Measurements from ENCODE around the gene AAGAB. TPM values are rescaled to one million over a fixed set of nuclear protein-coding genes. Genes with fewer than 3 reads are reported as not detected.
"Not testable (repeated sequence)": the region's sequence is repeated elsewhere in the genome, so short reads cannot be mapped to it uniquely, and the experiment has no call there.

AAGAB gene
- total RNA-seq, 1 donor from 2014 or later, result 50.9 TPM

- no peak for DNase-seq (ENCODE audit: extremely low spot score, unreplicated experiment)
- H3K27me3 Mint-ChIP-seq, result no peaks in the 10 kb centered on the region
- no peak overlapping the region for H3K27ac Mint-ChIP-seq
- peaks cover 15% of the 10 kb centered on the region for H3K4me1 Mint-ChIP-seq (ENCODE audit: unreplicated experiment)
- peaks cover 32% of the 10 kb centered on the region for H3K36me3 Mint-ChIP-seq
- H3K4me3 Mint-ChIP-seq, result no peak overlapping the region
- TF ChIP-seq CTCF (conservative IDR thresholded peaks at IDR 0.05), result no peak
- H3K9me3 Mint-ChIP-seq, result peaks cover 5% of the 10 kb centered on the region
These were observed 4.6 kb downstream of the AAGAB start for GRCh38 chr15:67249830-67250229.

- no peak for DNase-seq (ENCODE audit: extremely low spot score, unreplicated experiment)
- peaks cover 15% of the 10 kb centered on the region for H3K4me1 Mint-ChIP-seq (ENCODE audit: unreplicated experiment)
These were observed 6.4 kb downstream of the AAGAB start for GRCh38 chr15:67248011-67248505.

GRCh38 chr15:67246606-67247005 is 7.9 kb downstream of the AAGAB start:
- DNase-seq (ENCODE audit: extremely low spot score, unreplicated experiment); H3K9me3 Mint-ChIP-seq; H3K27me3 Mint-ChIP-seq; H3K27ac Mint-ChIP-seq; H3K4me3 Mint-ChIP-seq: not testable (repeated sequence)
- H3K4me1 Mint-ChIP-seq (ENCODE audit: unreplicated experiment), result peaks cover 11% of the 10 kb centered on the region
- peaks cover 32% of the 10 kb centered on the region for H3K36me3 Mint-ChIP-seq

More at GRCh38 chr15:67248011-67248505, 6.4 kb downstream of the AAGAB start:
- H3K27me3 Mint-ChIP-seq, result no peaks in the 10 kb centered on the region
- no peak for TF ChIP-seq CTCF (conservative IDR thresholded peaks at IDR 0.05)
- peaks cover 32% of the 10 kb centered on the region for H3K36me3 Mint-ChIP-seq
- H3K4me3 Mint-ChIP-seq, result no peak overlapping the region
- no peak overlapping the region for H3K27ac Mint-ChIP-seq
- H3K9me3 Mint-ChIP-seq, result peaks cover 5% of the 10 kb centered on the region

GRCh38 chr15:67244971-67245478 is 9.4 kb downstream of the AAGAB start:
- no peak for DNase-seq (ENCODE audit: extremely low spot score, unreplicated experiment)
- Mint-ChIP-seq H3K27ac (no peak overlapping the region), H3K27me3 (no peaks in the 10 kb centered on the region)

GRCh38 chr15:67242708-67243111 is 11.8 kb downstream of the AAGAB start:
- no peak overlapping the region for H3K4me3 Mint-ChIP-seq
- H3K36me3 Mint-ChIP-seq, result peaks cover 22% of the 10 kb centered on the region
- no peak for DNase-seq (ENCODE audit: extremely low spot score, unreplicated experiment)
- H3K27ac Mint-ChIP-seq, result no peak overlapping the region
- peaks cover 5% of the 10 kb centered on the region for H3K9me3 Mint-ChIP-seq
- no peak for TF ChIP-seq CTCF (conservative IDR thresholded peaks at IDR 0.05)
- H3K4me1 Mint-ChIP-seq (ENCODE audit: unreplicated experiment), result peaks cover 26% of the 10 kb centered on the region
- H3K27me3 Mint-ChIP-seq, result no peaks in the 10 kb centered on the region

More at GRCh38 chr15:67244971-67245478, 9.4 kb downstream of the AAGAB start:
- TF ChIP-seq CTCF (conservative IDR thresholded peaks at IDR 0.05), result no peak
- peaks cover 32% of the 10 kb centered on the region for H3K36me3 Mint-ChIP-seq
- H3K4me3 Mint-ChIP-seq, result no peak overlapping the region
- H3K9me3 Mint-ChIP-seq, result peaks cover 5% of the 10 kb centered on the region
- peaks cover 24% of the 10 kb centered on the region for H3K4me1 Mint-ChIP-seq (ENCODE audit: unreplicated experiment)

GRCh38 chr15:67241132-67241855 is 13.2 kb downstream of the AAGAB start:
- DNase-seq (ENCODE audit: extremely low spot score, unreplicated experiment), result no peak
- Mint-ChIP-seq H3K4me3 (peak overlapping the region; percentile 31), H3K27me3 (no peaks in the 10 kb centered on the region), H3K9me3 (no peaks in the 10 kb centered on the region), H3K27ac (peak overlapping the region; percentile 44), H3K36me3 (peaks cover 13% of the 10 kb centered on the region), H3K4me1 (ENCODE audit: unreplicated experiment) (peaks cover 30% of the 10 kb centered on the region)
- no peak for TF ChIP-seq CTCF (conservative IDR thresholded peaks at IDR 0.05)

All from type B pancreatic cell (in vitro differentiated cells).